Activated naive CD4-positive, alpha-beta T cell treated with anti-CD3 and anti-CD28 coated beads, Interleukin-2, amount 50 U/mL, for 72 hours (primary cell): ENCODE measurements around the gene TNFSF11. TPM values are rescaled to one million over a fixed set of nuclear protein-coding genes. Genes with fewer than 3 reads are reported as not detected.
A peak's percentile ranks its signal among the peaks of the same experiment; 100 is the strongest.

ENCODE experiments used
- ATAC-seq, 2 donors: fragments of 150-1000 bp; cut with Tn5 transposase; 2 replicates each; pipeline ENCODE4 v1.10.0; 2021; ENCODE audit warnings: mild to moderate bottlenecking in 2 of 2, moderate library complexity in 2 of 2
- DNase-seq, 2 donors: peaks; one replicate each; pipeline ENCODE4 v3.0.0; 2021 to 2022; ENCODE audit warnings: low spot score in 2 of 2
- H3K27ac Mint-ChIP-seq, 2 donors: one replicate each; pipeline ENCODE4 v1.8.0; 2022; ENCODE audit warnings: mild to moderate bottlenecking in 2 of 2, mixed read lengths in 2 of 2
- H3K36me3 Mint-ChIP-seq, 2 donors: one replicate each; pipeline ENCODE4 v1.8.0; 2022; ENCODE audit warnings: mixed read lengths in 2 of 2
- H3K9me3 Mint-ChIP-seq, 2 donors: one replicate each; pipeline ENCODE4 v1.8.0; 2022; ENCODE audit warnings: mixed read lengths in 2 of 2
- total RNA-seq, 2 donors: library from RNA; stranded (reverse); gene quantifications; one replicate each; pipeline ENCODE4 v1.2.3, GENCODE V29; 2022

The TNFSF11 gene
- total RNA-seq, 2 donors from 2014 or later: 0.32 to 0.37 TPM

DNA sequence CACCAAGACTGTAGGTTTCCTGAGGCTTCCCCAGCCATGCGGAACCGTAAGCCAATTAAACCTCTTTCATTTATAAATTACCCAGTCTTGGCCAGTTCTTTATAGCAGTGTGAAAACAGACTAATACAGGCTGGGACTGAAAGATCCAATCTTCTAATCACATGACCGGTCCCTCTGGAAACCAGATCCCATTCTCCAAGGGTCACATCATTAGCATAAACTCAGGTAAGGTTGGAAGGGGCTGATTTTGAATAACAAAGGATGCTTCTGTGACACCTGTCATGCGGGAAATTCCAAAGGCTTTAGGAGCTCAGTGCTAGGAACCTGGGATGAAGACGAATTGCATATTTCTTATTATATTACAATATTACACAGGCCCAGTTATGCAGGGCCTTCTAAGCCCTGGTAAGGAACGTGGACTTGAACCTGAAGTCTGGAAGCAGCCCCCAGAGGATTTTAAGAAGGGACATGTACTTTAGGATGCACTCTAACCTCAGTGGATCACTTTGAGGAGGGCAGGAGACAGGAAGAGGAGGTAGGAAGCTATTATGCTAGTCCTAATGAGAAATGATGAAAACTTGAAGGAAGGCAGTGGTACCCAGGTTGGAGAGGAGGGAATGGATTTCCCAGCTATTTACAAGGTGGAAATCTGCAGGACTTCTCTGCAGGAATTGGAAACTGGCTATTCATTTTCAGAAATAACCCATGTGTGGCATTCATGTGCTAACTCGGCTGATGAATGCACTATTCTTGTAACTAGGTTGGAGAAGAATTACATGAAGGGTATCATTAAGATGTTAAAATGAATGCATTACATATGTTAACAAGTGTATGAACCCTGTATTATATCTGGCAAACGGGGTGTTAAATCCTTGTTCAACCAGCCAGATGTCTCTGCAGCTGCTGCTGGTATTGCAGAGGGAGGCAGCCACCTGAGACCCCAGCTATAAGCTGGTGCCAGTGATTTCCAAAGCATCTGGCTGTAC is 19.3 kb downstream of the TNFSF11 start:
- no peaks in the 10 kb centered on the region for H3K36me3 Mint-ChIP-seq
- no peaks in the 10 kb centered on the region for H3K9me3 Mint-ChIP-seq
- DNase-seq (no peak), ATAC-seq (no peak)
- H3K27ac Mint-ChIP-seq: no peak overlapping the region

GRCh38 chr13:42594481-42595252 is 20.7 kb downstream of the TNFSF11 start:
- peak; percentile 44 to 56 for ATAC-seq
- peak in 1 of 2 donors; percentile 59 for DNase-seq
- Mint-ChIP-seq H3K36me3 (no peaks in the 10 kb centered on the region), H3K27ac (peak overlapping the region in 1 of 2 donors; percentile 36), H3K9me3 (no peaks in the 10 kb centered on the region)

- H3K9me3 Mint-ChIP-seq: no peaks in the 10 kb centered on the region
- no peaks in the 10 kb centered on the region for H3K36me3 Mint-ChIP-seq
- ATAC-seq (no peak), DNase-seq (no peak)
- peak overlapping the region in 1 of 2 donors; percentile 36 for H3K27ac Mint-ChIP-seq
These were observed 21.3 kb downstream of the TNFSF11 start for GRCh38 chr13:42595253-42595571.

DNA sequence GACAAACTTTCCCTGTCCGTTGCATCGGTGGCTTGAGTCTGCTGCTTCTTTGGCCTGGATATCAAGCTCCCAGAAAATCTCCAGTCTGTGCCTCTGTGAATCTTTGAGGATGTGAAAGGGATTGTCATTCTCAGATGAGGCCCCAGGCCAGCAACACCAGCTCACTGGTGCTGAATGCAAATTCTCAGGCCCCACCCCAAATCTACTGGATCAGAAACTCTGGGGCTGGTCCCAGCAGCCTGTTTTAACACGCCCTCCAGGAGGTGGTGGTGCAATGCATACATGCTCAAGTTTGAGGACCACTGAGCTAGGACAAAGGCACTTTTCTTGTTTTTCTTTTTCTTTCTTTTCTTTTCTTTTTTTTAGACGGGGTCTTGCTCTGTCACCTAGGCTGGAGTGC is 23.6 kb downstream of the TNFSF11 start:
- Mint-ChIP-seq H3K36me3 (no peaks in the 10 kb centered on the region), H3K9me3 (no peaks in the 10 kb centered on the region), H3K27ac (no peak overlapping the region)
- no peak for DNase-seq
- no peak for ATAC-seq

GRCh38 chr13:42600943-42601342 is 27.0 kb downstream of the TNFSF11 start:
- peak; percentile 83 to 86 for ATAC-seq
- peaks cover 0 to 5% of the 10 kb centered on the region in 2 donors for H3K9me3 Mint-ChIP-seq
- no peaks in the 10 kb centered on the region for H3K36me3 Mint-ChIP-seq
- peak overlapping the region in 1 of 2 donors; percentile 38 for H3K27ac Mint-ChIP-seq
- no peak for DNase-seq

DNA sequence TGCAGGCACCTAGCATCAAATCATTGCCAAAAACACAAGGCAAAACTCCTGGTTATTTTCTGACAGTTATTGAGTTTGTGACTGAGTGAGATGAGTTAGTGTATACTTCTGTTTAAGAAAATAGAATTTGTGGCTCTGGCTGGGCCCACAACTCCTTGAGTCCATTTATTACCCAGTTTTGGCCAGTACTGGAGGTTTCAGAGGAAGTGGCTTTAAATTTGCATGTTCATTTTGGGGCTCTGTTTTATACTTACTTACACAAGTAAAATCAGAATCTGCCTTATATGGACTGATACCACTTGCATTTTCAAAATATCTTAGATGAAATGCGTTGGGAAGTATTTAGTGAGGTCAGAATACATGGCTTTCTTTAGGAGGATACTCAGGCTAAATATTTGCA is 29.0 kb downstream of the TNFSF11 start:
- DNase-seq: no peak
- peaks cover 0 to 5% of the 10 kb centered on the region in 2 donors for H3K9me3 Mint-ChIP-seq
- H3K36me3 Mint-ChIP-seq: no peaks in the 10 kb centered on the region
- H3K27ac Mint-ChIP-seq: no peak overlapping the region
- ATAC-seq: no peak

- ATAC-seq (no peak), DNase-seq (no peak)
- Mint-ChIP-seq H3K27ac (no peak overlapping the region), H3K9me3 (peaks cover 0 to 5% of the 10 kb centered on the region in 2 donors), H3K36me3 (no peaks in the 10 kb centered on the region)
These were observed 29.6 kb downstream of the TNFSF11 start for GRCh38 chr13:42603571-42603970.

DNA sequence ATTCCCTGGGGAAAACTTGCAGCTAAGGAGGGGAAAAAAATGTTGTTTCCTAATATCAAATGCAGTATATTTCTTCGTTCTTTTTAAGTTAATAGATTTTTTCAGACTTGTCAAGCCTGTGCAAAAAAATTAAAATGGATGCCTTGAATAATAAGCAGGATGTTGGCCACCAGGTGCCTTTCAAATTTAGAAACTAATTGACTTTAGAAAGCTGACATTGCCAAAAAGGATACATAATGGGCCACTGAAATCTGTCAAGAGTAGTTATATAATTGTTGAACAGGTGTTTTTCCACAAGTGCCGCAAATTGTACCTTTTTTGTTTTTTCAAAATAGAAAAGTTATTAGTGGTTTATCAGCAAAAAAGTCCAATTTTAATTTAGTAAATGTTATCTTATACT is 33.6 kb downstream of the TNFSF11 start:
- Mint-ChIP-seq H3K36me3 (no peaks in the 10 kb centered on the region), H3K9me3 (peaks cover 0 to 5% of the 10 kb centered on the region in 2 donors), H3K27ac (no peak overlapping the region)
- DNase-seq (no peak), ATAC-seq (no peak)

DNA sequence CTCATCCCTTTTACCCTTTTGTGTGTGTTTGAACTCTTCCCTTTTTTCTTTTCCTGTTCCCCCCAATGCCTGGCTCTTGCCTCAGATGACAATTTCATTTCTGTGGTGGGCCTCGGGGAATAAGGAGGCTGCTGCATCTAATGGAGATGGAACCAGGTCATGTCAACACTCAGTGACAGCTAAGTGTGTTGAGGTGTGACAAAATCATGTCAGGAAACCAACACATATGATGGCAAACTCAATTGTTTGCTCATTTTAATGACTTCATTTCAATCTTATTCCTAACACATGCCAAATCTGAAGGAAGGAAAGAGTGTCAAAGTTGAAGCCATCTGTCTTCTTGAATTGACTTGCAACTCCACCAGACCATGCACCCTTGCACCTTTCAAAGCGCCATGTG is 36.7 kb downstream of the TNFSF11 start:
- no peak for ATAC-seq
- H3K9me3 Mint-ChIP-seq: no peaks in the 10 kb centered on the region
- H3K36me3 Mint-ChIP-seq: no peaks in the 10 kb centered on the region
- H3K27ac Mint-ChIP-seq: no peak overlapping the region
- DNase-seq: no peak

- Mint-ChIP-seq H3K9me3 (no peaks in the 10 kb centered on the region), H3K36me3 (no peaks in the 10 kb centered on the region), H3K27ac (no peak overlapping the region)
- ATAC-seq (no peak), DNase-seq (no peak)
These were observed 37.3 kb downstream of the TNFSF11 start for GRCh38 chr13:42611086-42611779.

DNA sequence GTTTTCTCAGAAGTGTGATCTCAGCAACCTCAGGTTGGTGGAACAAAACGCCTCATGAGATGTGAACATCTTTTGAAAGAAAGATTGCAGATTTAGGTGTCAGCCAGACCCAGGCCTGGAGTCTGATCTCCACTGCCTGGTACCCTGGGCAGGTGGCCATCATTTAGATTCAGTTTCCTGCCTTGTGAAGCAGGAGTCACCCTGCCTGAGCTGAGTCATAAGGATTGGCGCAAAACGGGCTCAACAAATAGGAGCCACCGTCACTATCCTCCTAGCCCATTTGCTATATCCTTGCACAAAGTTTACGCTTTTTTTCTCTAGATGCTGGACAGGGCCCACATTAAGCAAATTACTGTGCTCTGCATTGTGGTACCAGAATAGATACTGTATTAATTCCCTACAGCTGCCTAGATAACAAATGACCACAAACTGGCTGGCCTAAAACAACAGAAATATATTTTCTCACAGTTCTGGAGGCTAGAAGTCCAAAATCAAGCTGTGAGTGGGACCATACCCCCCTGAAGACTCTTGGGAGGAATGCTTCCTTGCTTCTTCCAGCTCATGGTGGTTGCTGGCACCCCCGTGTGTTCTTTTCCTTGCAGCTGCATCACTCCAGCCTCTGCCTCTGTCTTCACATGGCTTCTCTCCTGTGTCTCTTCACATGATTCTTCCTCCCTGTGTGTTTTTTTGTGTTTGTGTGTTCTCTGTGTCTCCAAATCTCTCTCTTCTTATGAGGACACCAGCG is 38.2 kb downstream of the TNFSF11 start:
- H3K36me3 Mint-ChIP-seq: no peaks in the 10 kb centered on the region
- no peaks in the 10 kb centered on the region for H3K9me3 Mint-ChIP-seq
- DNase-seq: no peak
- no peak for ATAC-seq
- no peak overlapping the region for H3K27ac Mint-ChIP-seq

DNA sequence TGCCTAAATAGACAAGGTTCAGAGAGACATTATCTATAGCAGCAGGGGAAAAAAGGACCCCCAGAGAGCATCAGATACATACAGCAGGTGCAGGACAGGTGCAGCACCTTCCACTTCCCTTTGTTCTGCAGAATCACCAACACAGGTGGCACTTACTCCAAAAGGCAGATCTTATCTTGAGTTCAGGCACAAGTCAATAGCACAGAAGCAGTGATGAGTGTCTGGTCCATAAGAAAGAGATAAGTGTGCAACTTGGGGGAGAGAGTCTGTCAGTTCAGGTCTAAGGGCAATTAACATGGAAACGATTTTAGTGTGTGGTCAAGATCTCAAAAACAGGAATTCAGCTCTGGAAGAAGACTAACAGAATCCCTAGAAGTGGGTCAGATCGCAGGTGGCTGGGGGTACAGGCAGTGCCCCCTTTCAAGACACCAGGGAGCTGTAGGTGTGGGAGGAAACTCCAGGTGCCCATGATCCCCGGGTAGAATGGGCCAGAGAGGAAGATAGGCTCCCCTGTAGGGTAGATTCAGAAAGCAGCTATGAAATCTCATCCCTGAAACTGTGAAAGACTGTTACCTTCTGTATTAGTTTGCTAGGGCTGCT is 40.6 kb downstream of the TNFSF11 start:
- no peak for ATAC-seq
- no peak for DNase-seq
- Mint-ChIP-seq H3K27ac (no peak overlapping the region), H3K36me3 (no peaks in the 10 kb centered on the region), H3K9me3 (no peaks in the 10 kb centered on the region)

GRCh38 chr13:42615691-42616090 is 41.7 kb downstream of the TNFSF11 start:
- DNase-seq (no peak), ATAC-seq (no peak)
- Mint-ChIP-seq H3K27ac (no peak overlapping the region), H3K36me3 (no peaks in the 10 kb centered on the region), H3K9me3 (no peaks in the 10 kb centered on the region)

DNA sequence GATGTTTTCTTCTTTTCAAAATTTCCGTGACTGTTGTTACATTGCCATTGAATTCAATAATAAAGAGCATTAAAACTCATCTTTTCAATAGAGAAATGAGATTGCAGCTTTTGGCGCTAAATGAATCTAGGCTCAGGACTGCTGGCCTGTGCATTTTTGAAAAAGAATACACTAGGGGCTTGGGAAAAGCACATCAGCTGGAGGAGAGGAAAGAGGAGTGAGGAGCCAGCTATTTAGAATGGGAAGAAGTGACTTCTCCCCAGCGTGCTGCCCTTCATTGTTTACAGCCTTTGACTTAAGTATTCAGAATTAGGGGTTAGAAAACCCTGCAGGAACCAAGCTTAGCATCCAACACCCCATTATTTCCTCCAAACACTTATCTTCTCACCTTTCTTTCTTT is 43.3 kb downstream of the TNFSF11 start:
- Mint-ChIP-seq H3K9me3 (no peaks in the 10 kb centered on the region), H3K36me3 (no peaks in the 10 kb centered on the region), H3K27ac (no peak overlapping the region)
- no peak for DNase-seq
- ATAC-seq: no peak

GRCh38 chr13:42623916-42624315 is 50.0 kb downstream of the TNFSF11 start:
- Mint-ChIP-seq H3K9me3 (no peaks in the 10 kb centered on the region), H3K27ac (no peak overlapping the region), H3K36me3 (no peaks in the 10 kb centered on the region)
- ATAC-seq: no peak
- no peak for DNase-seq

DNA sequence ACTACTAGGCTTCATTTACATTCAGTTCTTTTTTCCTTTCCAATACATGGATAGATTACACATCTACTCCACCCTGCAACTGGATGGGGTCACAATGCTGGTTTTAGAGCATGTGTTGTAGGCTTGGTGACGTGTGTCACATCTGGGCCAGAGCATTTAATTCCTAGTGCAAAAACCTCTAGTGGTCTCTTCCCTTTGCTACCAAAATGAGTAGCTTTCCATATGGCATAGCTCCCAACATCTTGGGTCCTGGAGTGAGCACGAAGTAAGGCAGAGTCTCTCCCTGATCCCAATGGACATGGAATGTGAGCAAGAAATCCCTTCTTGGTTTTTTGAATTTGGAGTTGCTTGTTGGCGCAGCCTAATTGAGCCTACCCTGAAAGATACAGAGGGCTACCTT is 51.7 kb downstream of the TNFSF11 start:
- DNase-seq: no peak
- no peak overlapping the region for H3K27ac Mint-ChIP-seq

More for the DNA sequence above, 51.7 kb downstream of the TNFSF11 start:
- no peak for ATAC-seq
- Mint-ChIP-seq H3K36me3 (no peaks in the 10 kb centered on the region), H3K9me3 (no peaks in the 10 kb centered on the region)
